GM23248 (cell line): ENCODE results near the gene FUOM.

Source experiments
- EZH2 ChIP-seq: fragments of 200-600 bp; sonication (generic); IDR thresholded peaks from 2 replicates; pipeline ENCODE4 v1.6.1; 2018; ENCODE audit warnings: antibody characterized with exemption, mild to moderate bottlenecking; ENCODE audit not compliant: insufficient read depth, poor library complexity, severe bottlenecking
- EZH2phosphoT487 ChIP-seq: fragments of 200-600 bp; sonication (generic); IDR thresholded peaks from 2 replicates; pipeline ENCODE4 v1.6.1; 2018; ENCODE audit warnings: antibody characterized with exemption, moderate library complexity, mild to moderate bottlenecking, low read depth; ENCODE audit not compliant: insufficient read depth

DNA sequence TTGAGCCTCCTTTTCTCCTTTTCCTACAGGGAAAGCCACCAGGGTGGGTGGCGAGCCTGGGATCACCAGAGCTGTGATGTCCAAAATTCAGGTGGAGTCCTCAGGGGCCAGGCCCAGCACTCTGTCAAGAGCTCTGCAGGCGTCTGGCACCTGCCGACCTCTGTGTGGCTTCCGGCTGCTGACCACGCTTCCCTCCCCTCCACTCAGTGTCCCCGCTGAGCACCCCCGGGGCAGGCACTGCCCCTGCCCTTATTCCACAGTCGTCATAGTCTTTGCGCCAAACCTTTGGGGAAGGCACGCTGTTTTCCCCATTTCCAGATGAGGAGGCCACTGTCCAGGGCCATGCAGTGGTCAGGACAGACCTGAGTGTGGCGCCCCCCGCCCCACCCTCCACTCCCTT is 43.7 kb upstream of the FUOM start:
- TF ChIP-seq EZH2 (no peak), EZH2phosphoT487 (no peak)
